ENCODE results near the gene FOXO3.
"Not testable (repeated sequence)": the region's sequence is repeated elsewhere in the genome, so short reads cannot be mapped to it uniquely, and the experiment has no call there.

DNA sequence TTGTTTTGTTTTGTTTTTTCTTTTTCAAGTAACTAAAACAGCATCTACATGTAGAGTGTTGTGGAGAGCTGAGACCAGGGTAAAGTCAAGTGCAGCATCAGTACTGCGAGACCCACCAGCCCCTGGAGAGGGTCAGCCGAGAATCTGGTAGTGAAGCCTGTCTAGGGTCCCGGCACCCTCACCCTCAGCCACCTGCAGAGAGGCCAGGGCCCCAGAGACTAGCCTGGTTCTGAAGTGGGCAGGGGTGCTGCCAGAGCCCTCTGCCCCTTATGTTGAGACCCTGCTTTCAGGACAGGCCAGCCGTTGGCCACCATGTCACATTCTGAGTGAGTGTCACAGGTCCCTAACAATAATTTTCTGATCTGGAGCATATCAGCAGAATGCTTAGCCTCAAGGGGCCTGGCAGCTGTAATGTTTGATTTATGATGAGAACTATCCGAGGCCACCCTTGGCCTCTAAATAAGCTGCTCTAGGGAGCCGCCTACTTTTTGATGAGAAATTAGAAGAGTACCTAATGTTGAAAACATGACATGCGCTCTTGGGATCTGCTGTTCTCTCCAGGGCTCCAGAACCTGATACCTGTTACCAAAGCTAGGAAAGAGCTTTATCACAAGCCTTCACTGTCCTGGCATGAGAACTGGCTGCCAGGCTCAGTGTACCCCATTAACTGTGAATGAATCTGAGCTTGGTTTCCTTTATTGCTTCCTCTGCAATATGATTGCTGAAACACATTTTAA is 121.8 kb downstream of the FOXO3 start:
- TF ChIP-seq EZH2 (IDR thresholded peaks at IDR 0.05; ENCODE audit: insufficient read depth, poor library complexity, severe bottlenecking); EZH2phosphoT487 (IDR thresholded peaks at IDR 0.05; ENCODE audit: insufficient read depth, low read depth): not testable (repeated sequence)

Data from GM23248 (cell line).